Suppressor macrophage (primary cell): ENCODE results near the gene FGF5.
"Not testable (repeated sequence)": the region's sequence is repeated elsewhere in the genome, so short reads cannot be mapped to it uniquely, and the experiment has no call there.

Source experiments
- DNase-seq, 4 experiments: peaks; one replicate each; pipeline ENCODE4 v3.0.0-alpha.2; 2020 to 2022

Gene FGF5

DNA sequence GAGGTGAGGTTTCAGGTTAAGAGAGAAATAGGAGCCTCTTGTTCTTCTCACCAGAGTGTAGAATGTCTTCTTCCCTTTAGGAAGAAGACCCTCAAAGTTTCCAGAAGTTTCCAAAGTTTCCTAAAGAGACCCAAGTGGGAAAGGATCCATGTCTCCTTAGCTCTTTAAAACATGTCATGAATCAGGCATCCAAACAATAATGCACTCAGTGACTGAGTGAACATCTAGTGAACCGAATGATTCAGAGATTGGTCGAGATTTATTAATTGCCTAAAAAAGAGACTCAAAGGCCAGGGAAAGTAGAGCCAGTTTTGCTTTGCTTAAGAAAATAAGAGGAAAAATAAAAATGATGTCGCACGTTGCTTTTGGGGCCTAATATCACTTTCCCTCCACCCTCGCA, 29.4 kb downstream of the FGF5 start:
- no peak for DNase-seq

DNA sequence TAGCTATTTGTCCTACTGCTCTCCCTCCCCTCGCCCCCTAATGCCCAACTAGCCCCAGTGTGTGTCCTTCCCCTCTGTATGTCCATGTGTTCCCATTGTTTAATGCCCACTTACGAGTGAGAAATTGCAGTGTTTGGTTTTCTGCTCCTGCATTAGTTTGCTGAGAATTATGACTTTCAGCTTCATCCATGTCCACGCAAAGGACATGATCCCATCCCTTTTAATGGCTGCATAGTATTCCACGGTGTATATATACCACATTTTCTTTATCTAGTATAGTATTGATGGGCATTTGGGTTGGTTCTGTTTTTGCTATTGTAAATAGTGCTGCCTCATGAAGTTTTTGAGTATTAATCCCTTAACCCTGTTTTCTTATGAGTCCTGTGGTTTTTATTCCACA, 35.4 kb downstream of the FGF5 start:
- no peak for DNase-seq

DNA sequence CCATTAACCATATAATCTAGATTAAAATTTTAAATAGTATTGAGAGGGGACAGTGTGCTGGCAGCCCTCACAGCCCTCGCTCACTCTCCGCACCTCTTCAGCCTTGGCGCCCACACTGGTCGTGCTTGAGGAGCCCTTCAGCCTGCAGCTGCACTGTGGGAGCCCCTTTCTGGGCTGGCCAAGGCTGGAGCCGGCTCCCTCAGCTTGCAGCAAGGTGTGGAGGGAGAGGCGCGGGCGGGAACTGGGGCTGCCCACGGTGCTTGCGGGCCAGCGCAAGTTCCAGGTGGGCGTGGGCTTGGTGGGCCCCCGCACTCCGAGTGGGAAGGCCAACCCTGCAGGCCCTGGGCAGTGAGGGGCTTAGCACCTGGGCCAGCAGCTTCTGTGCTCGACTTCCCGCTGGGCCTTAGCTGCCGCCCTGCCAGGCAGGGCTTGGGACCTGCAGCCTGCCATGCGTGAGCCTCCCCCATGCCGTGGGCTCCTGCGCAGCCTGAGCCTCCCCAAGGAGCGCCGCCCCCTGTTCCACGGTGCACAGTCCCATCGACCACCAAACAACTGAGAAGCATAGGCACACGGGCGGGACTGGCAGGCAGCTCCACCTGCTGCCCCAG, 36.3 kb downstream of the FGF5 start:
- DNase-seq = no peak

DNA sequence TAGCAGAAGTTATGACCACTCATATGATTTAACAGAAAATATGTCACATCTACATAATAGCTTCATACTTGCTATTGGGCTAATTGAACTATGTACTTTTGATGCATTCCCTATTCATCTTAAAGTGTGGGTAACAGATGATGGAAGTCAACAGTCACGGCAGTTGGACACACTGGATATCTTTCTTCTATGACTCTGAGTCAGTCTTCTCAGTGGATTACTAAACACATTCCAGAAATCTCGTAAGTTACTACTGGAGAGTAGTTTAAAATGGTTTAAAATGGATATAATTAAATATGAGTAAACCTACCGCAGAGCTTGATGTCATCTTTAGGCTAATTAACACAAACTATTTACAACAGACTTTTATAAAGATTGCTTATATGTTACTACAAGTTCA, 39.0 kb downstream of the FGF5 start:
- no peak for DNase-seq

DNA sequence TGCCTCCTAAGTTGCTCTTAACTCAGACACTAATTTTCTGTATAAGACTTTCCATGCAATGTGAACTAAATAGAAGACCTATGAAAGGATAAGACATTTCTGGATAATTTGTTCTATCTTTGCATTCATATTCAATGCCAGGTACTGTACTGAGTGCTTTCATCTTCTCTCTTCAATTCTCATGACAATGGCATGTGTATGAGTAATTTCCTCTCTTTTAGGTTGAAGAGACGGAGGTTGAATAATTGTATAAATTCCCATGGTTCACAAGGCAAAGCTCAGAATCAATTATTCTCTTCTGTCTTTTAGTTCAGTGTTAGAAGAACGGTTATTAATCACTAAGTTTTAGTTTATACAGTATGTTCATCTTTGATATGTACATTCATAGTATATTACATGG, 39.8 kb downstream of the FGF5 start:
- DNase-seq = no peak

DNA sequence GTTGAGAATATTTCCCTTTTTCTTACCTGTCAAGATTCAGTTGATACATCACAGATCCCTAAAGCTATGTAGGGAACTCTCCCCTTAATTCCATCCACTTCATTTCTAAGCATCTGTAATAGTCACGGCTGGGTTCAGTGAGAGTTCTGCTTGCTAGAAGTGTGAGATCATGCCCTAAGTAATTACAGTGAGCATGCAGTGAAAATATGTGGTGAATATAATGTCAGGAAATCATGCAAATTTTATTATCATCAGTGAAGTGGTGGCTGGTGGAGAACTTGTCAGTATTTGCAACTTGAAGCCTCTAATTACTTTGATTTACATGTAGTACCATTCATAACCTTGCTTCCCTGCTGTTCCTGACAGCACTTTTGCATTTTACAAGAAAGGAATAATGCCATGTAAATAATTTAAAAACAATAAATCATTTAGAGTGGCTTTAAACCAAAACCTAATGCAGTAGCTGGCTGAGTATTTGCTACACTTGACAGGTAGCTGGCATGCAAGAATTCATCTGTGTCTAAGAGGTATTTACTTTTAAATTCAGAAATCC, 40.8 kb downstream of the FGF5 start:
- no peak for DNase-seq

DNA sequence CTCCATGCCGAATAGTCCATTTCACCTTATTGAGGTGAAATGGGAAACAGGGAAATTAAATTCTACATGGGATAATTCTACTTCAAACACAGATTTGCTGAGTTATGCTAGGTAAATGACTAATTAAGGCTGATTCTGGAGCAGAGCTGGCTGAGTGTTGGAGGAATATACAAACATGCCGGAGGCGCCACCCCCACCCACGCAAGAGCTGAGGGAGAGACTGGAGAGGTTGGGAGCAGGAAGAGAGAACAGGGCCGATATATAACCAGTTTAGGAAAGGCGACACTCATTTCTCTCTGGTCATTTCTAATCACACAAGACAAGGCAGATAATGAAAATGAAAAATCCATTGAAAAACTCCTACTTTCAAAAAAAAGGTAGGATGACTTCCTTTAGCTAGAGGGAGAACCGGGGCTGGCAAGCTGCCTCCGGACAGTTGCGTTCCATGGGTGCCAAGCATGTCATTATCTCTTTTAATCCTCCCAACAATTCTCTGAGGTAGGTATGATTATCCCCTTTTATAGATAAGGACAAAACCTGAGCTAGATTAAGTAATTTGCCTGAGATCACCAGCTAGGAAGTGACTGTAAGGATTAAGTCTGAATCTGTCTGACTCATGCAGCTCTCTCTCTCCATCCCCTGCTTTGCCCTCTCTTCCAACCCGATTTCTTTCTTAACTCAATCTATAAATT, 41.5 kb downstream of the FGF5 start:
- DNase-seq = no peak

DNA sequence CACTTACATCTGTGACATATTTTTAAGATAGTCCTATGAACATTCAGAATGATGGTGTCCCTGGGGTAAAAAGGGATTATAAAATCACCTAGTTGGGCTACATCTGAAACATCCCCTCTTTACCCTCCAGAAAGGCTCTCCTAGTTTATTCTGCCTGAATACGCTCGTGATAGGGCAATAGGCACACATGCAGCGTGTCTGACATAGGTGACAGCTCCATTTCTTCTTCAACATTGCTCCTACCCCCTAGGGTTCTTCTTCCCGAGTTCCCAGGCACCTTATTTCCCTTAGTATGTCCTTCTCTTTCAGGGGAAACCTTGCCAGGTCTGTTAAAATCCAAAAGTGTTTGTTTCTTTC, 42.0 kb downstream of the FGF5 start:
- DNase-seq = no peak

DNA sequence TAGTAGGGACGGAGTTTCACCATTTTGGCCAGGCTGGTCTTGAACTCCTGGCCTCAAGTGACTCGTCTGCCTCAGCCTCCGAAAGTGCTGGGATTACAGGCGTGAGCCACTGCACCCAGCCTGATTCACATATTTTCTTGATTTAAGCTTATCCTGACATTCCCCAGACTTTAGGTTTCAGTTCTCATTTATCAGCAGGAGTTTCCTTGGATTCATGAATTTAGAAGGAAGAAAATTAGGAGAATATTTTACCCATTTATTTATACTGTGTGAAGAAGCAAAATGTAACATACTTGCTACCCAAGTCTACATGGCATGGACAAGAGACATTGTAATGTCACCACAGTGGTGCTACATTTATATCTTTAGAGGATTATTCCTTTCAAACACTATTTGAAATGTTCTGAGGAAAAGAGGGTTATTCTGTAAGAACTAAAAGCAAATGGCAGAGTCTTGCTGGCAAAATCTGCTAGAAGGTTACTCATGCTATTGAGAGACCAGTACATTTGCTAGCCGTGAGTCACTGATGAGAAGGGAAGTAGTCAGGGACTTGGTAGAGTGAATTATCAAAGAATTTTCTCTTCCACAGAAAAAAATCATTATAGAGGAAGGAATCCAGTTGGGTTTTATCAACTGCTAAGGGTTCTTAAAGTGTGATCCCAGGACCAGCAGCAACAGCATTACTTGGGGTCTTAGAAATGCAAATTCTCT, 43.0 kb downstream of the FGF5 start:
- peak in 2 of 4 experiments; percentile 8 to 10 for DNase-seq

DNA sequence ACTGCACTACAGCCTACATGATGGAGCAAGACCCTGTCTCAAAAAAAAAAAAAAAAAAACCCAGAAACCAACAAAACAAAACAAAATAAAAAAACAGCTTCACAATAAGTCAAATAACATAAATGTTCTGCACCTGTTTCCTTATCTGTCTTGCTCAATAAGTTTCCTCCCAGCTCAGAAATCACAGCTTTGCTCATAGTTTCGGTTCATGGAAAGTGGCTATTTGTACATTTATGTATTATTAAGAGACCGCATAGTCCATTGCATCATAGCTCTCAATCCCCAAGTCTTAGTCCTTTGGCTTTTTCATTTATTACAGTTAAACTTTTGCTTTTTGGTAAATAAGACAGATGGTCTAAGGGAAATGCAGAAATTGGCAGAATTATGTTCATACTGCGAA, 44.7 kb downstream of the FGF5 start:
- DNase-seq = peak in 1 of 4 experiments; percentile 12

DNA sequence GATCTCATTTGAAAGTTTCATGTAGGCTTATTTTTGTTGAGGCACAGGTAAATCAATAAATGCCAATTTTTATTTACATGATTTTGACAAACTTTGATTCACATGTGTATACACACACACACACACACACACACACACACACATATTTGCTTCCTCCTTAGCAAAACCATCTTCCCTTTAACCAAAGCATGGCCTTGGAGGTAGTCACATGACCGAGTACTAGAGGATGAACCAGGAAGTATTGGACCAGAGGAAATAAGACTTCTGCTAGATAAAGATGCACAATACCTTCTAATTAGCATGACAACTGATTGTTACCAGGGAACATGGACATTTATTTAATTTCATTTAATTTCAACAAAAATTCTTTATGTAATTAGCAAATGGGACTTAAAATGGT, 45.7 kb downstream of the FGF5 start:
- peak in 3 of 4 experiments; percentile 5 to 34 (median 6) for DNase-seq

DNA sequence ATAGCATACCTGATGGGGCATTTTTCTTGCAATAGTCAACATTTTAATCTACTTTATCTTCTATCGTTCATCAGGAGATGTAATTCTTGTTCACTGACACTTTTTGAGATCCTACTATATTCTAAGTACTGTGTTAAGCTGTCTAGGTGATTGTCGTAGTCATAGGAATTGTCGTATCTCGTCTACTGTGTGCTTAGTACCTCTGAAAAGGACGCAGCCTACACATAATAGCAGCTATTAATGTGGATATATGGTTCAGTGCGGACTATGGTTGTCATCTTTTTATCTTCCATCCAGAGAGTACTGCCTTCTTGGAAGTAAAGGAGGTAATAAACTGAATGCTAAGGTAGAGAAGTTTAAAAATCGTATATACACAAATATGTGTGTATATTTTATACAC, 47.2 kb downstream of the FGF5 start:
- no peak for DNase-seq

DNA sequence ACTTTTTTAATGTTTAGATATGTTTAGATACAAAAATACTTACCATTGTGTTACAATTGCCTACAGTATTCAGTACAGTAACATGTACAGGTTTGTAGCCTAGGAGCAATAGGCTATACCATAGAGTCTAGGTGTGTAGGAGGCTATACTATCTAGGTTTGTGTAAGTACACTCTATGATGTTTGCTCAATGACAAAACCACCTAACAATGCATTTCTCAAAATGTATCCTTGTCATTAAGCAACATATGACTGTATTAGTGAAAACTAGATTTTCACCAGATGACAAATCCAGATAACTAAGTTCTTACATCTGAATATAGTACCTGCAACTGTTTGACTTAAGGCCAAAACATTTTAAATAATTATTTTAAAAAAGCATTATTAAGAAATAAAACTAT, 49.4 kb downstream of the FGF5 start:
- not testable (repeated sequence) for DNase-seq

DNA sequence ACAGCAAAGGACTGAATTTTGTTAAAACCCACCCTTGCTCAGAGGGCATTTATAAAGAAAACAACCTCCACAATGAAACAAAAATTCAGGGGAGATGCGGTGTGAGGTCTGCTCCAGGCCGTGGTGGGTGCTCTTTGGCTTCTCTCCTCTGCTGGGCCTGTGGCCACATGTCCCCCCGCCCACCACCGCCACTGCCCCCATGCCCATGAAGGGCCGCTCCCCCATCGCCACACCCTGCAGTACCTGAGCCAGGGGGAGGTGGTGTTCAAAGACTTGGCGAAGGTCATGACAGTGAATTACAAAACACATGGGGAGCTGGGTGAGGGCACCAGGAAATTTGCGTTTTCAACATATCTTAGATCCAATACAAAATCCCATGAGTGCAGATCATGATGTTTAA, 54.9 kb downstream of the FGF5 start:
- no peak for DNase-seq

DNA sequence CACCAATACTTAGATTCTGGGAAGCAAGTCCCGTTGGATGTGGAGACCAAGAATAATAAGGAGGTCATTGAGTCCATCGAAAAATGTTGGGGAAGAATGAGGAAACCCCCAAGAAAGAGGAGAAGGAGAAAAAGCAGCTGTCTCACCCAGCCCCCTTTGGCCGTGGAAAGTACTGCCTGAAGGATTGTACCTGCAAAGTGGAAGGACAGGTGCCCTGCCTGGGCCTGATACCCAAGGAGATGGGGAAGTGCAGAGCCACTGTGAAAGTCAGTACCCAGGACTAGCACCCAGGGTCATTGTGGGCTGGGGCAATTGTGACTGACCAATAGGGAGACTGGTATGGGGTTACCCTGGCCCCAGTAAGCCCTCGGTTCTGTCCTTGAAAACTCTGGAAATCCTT, 55.3 kb downstream of the FGF5 start:
- no peak for DNase-seq

DNA sequence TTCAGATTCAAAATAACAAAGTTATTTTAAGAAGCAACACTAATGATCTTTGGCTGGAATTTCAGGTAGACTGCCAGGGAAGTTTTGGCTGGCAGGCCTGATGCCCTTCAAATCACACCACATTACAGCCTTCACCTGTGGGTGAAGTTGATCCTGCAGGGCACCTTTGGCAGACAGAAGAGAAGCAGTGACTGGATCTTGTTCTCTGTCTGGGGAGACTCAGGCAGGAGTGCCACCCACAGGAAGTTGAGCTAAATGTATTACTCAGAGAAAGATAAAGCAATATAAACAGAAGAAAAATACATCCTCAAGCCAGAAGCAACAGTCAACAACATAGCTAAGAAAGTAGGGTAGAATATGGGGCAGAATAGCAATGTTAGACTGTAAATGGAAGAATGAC, 56.3 kb downstream of the FGF5 start:
- peak in 1 of 4 experiments; percentile 10 for DNase-seq

DNA sequence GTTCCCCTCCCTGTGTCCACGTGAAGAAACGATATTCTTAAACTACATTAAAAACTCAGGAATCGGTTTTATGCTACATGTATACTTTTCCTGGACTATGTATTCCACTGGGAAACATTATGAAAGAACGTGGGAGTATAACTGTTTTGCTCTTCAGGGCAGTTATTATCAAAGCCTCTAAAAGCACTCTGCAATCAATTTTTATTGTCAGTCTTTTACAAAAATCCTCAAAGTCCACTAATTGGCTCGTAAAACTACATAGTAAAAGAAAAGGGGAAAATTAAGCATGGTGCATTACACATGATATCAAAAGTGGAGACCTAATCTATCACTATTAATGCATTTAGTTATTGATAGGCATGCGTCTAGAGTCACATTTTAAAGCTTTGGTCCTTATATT, 57.7 kb downstream of the FGF5 start:
- DNase-seq = no peak

DNA sequence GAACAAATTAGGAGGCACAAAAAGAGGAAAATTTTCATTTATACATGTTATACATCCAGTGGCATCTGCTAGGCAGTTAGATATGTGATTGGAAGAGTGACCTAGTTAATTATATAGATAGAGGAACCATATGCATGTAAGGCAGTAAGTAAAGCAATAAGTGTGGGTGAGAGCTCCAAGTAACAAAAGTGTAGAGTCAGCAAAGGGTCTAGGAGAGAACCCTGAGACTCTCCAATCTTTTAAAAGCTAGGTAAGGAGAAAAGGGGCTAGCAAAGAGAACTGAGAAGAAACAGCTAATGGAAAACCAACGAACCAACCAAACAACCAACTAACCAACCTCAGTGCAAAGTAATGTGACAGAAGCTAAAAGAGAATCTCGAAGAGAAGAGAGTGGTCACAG, 65.2 kb downstream of the FGF5 start:
- DNase-seq = no peak

DNA sequence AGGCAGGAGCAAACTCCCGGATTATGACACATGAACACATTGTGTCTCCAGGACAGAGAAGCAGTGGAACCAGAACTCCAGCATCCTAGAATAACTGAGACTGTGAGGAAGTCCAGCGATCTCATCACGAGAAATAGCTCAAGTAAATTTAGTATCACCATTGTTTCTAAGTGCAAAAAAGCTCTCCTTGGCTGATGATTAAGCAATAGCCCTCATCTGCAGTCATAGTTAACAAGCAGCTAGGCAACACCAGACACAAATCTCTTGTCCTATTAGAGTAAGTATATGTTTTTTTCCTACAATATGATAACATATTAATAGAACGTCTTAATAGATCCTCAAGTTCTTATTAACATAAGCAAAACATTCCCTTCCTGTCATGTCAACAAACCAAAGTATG, 66.7 kb downstream of the FGF5 start:
- DNase-seq = no peak

DNA sequence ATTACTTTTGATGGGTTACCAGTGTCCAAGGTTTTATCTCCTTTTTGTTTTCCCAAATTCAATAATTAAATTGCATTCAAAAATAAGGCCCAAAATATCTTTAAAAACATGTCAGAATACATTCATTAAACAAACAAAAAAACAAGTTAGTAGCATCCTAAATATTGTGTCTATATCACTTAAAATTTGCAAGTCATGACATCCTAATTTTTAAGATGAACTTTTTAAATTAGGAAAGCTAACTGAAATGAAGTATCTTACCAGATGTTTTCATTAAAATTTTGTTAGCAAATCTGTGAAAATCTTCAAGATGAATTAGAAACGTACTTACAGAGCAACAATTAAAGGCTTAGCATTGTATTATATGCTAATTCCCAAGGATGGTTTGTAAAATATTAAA, 68.1 kb downstream of the FGF5 start:
- no peak for DNase-seq

DNA sequence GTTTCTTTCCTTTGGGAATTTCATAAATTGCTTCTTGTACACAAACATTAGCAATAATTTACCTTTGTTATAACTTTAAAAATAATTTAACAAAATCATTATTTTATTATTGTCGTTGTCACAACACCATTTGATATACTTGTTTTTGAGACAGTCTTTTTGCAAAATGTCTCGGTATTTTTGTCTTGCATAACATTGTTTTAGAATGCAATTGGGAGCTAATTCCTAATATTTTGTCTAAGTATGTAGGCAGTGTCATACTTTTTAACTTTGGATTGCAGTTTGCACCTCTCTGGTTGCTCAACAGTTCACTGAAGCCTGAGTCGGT, 68.7 kb downstream of the FGF5 start:
- DNase-seq = no peak

DNA sequence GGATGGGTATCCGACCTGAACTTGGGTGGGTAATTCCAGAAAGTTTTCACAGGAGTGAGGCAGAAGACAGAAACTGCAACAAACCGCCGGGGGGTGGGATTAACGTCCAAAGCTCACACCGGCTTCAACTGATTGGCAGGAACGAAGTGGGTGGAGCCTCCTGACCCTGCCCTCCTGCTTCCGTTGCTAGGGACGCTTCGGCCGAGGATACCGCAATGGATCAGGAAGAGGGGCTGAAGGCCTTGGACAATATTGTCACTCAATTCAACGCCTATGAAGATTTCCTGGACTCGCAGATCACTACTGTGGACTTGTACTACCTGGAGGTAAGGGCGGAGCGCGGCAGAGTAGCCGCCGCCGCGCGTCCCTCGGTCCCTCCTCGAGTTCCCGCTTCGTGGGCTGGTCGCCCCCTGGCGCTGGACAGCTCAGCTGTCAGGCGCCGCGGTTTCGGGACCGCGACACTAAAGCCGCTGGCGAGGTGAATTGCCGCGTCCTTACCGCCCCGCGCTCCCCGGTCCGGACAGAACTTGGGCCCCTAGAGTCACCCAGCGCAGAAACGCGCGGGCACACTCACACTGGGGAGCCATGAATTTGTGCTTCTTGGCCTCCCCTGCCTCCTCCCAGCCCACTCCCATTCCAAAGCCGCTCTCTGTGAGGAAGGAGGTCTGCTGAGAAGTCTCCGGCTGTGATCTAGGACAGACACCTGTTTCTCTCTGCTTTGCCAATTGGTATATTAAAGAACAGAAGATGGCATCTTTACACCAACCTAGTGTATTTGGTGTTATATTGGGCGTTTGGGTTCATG, 69.3 kb downstream of the FGF5 start, which contains the start of gene CFAP299:
CFAP299 (plus strand) TSS at position 177 of the 805 bp plus-strand sequence.
- peak; percentile 87 to 93 (median 91) for DNase-seq

DNA sequence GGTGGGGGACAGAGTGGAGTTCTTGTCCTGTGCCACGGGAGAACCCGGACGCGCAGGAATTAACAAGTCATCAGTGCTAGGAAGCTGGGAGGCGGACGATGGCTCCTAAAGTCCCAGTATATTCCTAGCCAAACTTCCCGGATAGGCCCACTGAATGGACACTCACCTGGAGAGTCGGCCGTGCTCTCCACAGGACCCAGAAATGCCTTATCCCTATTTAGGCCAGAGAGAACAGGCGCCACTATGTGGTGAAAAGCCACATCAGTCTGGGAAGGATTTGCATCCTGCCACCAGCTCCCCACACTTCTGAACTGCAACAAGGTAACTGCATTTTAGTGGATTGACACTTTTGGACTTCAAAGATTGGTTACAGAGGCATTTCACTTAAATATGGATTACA, 70.1 kb downstream of the FGF5 start:
- DNase-seq = peak in 1 of 4 experiments; percentile 4
